Measurements from ENCODE around the gene RELL1.
A peak's percentile ranks its signal among the peaks of the same experiment; 100 is the strongest.

RELL1 gene, protein sequence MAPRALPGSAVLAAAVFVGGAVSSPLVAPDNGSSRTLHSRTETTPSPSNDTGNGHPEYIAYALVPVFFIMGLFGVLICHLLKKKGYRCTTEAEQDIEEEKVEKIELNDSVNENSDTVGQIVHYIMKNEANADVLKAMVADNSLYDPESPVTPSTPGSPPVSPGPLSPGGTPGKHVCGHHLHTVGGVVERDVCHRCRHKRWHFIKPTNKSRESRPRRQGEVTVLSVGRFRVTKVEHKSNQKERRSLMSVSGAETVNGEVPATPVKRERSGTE

GRCh38 chr4:37686373-37687193 is at the start of gene RELL1:
TSS of gene RELL1 (minus strand) at chr4:37686376. CDS start at chr4:37686287, 89 bp downstream.
- peak; percentile 94 for DNase-seq (ENCODE audit: low read depth)

- DNase-seq (ENCODE audit: low read depth), result no peak
These were observed 49.4 kb upstream of the RELL1 start for GRCh38 chr4:37735578-37735977.

DNA sequence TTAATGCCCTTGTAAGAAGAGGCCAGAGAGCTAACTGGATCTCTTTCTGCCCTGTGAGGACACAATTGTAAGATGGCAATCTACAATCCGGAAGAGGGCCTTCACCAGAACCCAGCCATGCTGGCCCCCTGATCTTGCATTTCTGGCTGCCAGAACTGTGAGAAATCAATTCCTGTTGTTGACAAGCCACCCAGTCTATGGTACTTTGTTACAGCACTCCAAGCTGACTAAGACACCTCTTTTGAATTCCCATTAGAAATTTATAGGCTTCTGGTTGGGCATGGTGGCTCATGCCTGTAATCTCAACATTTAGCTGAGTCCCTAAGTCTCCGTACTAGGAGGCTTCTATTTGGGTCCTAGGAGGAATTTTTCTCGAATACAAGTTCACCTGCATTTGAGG is 48.8 kb upstream of the RELL1 start:
- no peak for DNase-seq (ENCODE audit: low read depth)

- DNase-seq (ENCODE audit: low read depth), result no peak
These were observed 47.2 kb upstream of the RELL1 start for GRCh38 chr4:37733240-37733867.

DNA sequence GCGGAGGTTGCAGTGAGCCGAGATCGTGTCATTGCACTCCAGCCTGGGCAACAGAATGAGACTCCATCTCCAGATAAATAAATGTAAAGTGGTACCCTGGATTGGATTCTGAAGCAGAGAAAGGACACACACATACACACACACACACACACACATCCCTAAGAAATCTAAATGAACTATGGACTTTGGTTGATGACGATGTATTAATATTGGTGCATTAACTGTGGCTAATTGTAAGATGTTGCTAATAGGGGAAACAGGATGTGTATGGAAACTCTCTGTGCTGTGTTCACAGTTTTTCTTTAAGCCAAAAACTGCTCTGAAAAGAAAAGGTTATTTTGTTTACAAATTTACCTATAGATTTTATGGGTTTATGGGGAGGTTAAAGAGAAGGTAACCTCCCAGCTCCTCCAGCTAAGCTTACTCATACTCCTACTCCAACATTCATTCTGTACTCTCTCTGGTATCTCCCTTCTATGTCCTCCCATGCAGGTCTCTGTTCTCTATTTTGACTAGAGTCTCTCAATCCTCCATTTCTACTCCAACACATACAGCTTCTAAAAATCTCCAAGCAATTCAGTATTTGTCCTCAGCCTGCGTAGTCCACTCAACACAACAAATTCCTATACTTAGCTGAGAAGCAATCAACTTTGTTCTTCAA is 46.5 kb upstream of the RELL1 start:
- no peak for DNase-seq (ENCODE audit: low read depth)

DNA sequence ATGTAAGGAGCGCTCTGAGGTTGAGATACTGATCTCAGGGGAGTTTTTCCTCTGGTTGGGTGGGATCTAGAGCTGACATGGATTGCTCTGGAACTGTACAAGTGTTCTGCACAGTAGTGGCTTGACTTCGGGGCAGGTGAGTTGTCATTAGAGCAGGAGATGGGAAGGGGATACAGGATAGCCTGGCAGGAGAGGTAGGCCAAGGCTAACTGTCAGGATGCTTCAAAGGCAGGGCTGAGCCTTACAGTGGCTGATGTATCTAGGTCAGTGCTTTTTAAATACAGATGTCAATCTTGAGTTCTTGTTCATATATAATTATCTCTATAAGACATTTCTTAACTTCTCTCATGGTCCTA is 43.5 kb upstream of the RELL1 start:
- no peak for DNase-seq (ENCODE audit: low read depth)

DNA sequence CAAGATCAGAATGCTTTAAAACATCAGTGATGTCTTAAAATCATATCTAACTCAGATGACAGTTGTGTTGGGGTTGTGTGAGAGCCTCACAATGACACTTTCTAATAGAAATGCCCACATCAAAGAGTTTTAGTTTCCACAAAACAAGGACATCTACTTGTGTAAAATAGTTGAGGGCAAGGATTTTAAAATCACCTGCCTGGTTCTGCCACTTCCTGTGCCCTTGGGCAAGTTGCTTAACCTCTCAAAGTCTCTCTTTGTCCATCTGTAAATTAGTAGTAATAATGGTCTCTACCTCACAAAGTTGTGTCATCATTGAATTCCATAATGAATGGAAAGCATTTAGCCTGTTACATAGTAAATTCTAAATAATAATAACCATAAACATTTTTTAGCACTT is 41.9 kb upstream of the RELL1 start:
- no peak for DNase-seq (ENCODE audit: low read depth)

DNA sequence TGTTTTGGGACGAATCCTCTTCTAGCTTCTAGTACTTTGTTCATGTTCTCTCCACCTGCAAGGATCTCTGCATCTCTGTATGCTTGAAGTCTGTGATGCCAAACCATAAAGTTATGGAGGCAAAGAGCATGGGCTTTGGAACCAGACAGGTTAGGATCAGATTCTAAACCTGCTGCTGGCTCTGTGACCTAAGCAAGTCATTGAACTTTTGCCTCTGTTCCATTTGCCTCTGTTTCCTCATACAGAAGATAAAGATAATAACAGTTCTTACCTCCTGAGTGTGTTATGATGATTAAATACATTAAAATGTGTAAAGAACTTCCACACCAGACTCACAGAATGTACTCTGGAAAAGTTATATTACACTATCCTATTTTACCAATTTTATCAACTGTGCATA is 41.5 kb upstream of the RELL1 start:
- no peak for DNase-seq (ENCODE audit: low read depth)

DNA sequence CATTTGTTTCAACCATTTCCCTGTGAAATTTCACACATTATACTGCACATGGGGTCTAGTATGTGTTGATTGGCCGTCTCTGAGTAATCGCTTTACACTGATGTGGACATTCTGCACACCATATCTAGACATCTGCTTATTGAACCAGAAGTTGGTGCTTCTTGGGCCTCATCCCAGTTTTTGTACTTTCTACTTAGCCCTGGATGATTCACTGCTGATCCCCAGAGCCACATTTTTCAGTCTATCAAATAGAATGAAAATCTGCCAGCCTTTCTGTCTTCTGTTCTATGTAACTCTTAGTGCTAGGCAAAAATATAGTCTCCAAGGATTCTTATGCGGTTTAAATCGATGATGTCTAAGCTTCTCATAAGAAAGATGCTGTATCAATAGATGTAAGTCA is 40.5 kb upstream of the RELL1 start:
- DNase-seq (ENCODE audit: low read depth), result no peak

DNA sequence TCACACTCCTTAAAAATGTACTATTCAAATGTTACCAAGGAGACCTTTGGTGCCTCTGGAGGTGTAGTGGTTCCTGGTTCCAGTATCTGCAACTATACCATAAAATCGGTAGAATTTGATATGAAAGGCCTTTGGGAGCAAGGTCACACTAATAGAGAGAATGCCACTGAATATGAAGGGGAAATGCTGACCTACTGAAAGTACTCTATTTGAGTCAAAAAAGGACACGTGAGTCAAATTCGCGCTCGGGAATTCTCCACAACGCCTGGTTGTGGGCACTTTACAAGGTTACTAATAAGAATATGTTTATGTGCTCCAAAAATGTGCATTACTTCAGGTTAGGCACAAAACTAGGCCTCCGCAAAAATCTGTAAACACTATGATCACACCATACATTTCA is 39.5 kb upstream of the RELL1 start:
- no peak for DNase-seq (ENCODE audit: low read depth)

GRCh38 chr4:37723067-37723466 is 36.9 kb upstream of the RELL1 start:
- DNase-seq (ENCODE audit: low read depth), result no peak

GRCh38 chr4:37721995-37722638 is 35.9 kb upstream of the RELL1 start:
- no peak for DNase-seq (ENCODE audit: low read depth)

- no peak for DNase-seq (ENCODE audit: low read depth)
These were observed 32.8 kb upstream of the RELL1 start for GRCh38 chr4:37719021-37719420.

DNA sequence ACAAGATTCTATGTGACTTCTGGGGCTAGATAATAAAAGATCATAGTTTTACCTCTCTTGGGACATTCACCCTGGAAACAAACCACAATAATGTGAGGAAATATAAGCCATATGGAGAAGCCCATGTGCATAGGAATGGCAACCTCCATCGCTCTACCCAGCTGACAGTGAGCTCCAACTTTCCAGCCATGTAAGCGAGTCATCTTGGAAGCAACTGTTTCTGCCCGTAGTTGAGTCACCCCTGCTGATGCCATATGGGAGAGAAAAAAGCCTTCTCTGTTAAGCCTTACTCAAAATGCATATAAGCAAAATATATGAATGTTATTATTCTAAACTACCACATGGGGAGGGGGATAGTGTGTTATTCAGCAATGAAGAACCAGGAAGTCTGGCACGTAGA is 31.4 kb upstream of the RELL1 start:
- DNase-seq (ENCODE audit: low read depth), result no peak

DNA sequence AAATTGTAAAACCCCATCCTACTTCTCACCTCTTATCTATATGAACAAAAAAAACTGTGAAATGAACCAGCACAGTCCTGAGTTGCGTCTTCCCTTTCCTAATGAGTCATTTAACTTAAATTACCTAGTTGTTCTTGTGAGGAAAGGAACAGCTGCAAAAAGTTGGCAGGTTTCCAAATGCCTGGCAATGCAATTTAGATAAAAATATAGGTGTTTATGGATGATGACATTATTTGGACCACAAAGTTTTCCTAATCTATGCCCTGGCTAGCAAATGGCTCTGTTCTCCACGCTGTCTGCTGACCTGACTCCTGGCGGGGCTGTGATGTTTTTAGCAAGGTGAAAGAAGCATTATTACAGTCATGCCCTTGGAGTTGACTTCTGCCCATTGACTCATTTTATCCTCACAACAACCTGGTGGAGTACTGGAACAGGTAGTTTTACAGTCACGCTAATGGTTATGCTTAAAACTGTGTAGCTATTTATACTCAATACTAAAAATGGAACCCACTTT is 29.8 kb upstream of the RELL1 start:
- DNase-seq (ENCODE audit: low read depth), result no peak

- DNase-seq (ENCODE audit: low read depth), result no peak
These were observed 24.3 kb upstream of the RELL1 start for GRCh38 chr4:37710491-37710890.

DNA sequence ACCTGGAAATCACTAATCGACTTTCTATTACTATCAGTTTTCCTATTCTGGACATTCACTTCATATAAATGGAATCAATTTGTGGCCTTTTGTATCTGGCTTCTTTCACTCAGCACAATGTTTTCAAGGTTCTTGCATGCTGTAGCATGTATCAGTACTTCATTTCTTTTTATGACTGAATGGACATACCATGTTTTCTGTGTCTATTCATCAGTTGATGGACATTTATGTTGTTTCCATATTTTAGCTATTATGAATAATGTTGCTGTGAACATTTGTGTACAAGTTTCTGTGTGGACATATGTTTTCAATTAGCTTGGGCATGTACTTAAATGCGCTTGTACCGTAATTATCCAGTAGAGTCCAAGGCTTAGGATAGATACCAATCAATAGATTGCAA is 19.9 kb upstream of the RELL1 start:
- no peak for DNase-seq (ENCODE audit: low read depth)

DNA sequence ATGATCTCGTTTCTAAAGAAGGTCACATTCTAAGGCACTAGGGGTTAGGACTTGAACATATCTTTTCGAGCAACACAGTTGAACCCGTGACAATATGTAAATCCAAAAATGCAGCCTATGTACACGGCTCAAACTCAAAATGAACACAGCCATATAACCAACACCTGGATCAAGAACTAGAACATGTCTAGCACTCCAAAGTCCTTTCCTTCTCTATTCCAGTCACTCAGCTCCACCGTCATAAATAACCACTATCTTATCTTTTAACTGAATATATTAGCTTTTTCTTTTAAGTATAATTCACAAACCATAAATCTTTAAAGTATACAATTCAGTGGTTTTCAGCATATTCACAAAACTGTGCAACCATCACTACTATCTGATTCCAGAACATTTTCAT is 19.4 kb upstream of the RELL1 start:
- no peak for DNase-seq (ENCODE audit: low read depth)

GRCh38 chr4:37699868-37700481 is 13.8 kb upstream of the RELL1 start:
- no peak for DNase-seq (ENCODE audit: low read depth)

- no peak for DNase-seq (ENCODE audit: low read depth)
These were observed 11.4 kb upstream of the RELL1 start for GRCh38 chr4:37697566-37697965.

DNA sequence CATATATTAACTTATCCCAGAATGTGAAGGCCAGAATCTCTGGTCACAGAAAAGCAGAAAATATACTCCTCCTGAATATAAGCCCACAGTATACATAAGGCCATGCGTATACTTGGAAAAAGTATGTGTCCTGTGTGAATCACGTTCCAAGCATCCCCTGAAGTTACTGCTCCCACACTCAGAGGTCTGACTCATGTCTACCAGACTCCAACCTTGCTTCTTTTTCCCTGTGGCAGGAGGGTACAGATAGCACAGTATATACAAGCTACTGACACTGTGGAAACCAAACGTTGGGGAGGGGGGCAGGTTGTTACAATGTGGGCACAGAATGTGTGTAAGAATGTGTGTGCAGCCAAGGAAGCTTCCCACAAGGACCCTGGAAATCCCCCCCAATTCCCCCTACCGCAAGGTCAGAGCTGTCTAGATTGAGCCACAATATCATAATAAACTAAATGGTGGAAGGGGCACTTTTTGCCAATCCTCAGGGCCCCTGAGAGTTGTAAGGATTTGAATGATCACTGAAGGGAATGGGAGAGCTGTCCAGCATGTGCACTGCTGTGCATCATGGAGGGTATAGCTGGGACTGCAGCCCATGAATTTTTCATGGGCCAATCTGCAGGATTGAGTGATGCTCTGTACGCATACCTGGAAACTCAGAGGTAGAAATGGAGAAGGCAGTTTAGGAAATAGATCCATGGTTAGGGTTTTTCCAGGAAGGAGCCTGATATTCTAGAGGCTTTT is 7.4 kb upstream of the RELL1 start:
- DNase-seq (ENCODE audit: low read depth), result no peak

Data from activated T-cell treated with anti-CD3 and anti-CD28 coated beads for 1 hour (primary cell).